ENCODE results near the gene OR2J2.
"Not testable (repeated sequence)": the region's sequence is repeated elsewhere in the genome, so short reads cannot be mapped to it uniquely, and the experiment has no call there.

Gene OR2J2

DNA sequence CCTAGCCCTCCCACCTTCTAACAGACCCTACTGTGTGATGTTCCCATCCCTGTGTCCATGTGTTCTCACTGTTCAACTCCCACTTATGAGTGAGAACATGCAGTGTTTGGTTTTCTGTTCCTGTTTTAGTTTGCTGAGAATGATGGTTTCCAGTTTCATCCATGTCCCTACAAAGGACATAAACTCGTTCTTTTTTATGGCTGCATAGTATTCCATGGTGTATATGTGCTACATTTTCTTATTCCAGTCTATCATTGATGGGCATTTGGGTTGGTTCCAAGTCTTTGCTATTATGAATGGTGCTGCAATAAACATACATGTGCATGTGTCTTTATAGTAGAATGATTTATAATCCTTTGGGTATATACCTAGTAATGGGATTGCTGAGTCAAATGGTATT lies 18.0 kb downstream of the OR2J2 start:
- not testable (repeated sequence) for H3K4me1 Mint-ChIP-seq, H3K4me3 Mint-ChIP-seq, H3K27ac Mint-ChIP-seq

DNA sequence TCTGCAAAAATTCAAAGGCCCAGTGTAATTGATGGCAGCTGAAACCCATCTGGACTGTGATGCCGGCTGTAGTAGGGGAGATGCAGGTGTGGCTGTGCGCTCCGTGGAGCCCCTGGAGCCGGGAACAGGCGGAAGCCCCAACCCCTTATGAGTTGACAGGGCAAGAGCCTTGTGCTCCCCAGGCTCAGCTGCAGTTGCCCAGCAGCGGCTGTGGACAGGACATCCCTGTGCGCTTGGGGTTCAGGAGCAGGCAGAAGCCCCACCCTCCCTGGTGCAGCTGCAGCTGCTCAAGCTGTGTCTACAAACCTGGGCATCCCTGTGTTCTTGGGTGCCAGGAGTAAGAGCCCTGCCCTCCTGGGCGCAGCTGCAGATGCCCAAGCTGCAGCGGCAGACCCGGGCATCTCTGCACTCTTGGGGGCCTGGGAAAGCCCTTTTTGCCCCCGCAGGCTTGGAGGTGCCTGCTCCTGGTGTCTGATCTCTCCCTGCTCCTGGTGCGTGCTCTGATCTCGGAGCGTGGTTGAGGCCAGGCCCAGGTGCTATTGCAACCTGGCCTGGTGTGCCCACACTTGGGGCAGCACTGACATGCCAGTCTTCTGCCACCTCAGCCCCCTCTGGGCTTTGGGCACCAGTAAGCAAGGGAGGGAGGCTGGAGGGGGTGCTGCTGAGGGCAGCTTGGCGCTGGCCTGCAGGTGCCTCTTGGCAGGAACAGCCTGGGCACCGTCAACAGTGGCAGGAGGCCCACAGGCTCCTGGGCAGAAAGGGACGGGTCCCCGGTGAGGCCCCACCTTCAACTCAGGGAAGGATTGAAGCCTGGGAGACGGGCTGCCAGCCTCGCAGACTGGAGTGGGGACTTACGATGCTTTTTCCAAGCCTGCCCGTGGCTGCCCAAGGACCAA lies 30.3 kb downstream of the OR2J2 start:
- Mint-ChIP-seq H3K27ac (no peak overlapping the region), H3K27me3 (peaks cover 9% of the 10 kb centered on the region), H3K9me3 (no peaks in the 10 kb centered on the region), H3K36me3 (ENCODE audit: low read depth) (no peaks in the 10 kb centered on the region), H3K4me1 (no peaks in the 10 kb centered on the region), H3K4me3 (no peak overlapping the region)
- ATAC-seq (no peak), DNase-seq (no peak)

More for the DNA sequence above, 18.0 kb downstream of the OR2J2 start:
- not testable (repeated sequence) for DNase-seq; ATAC-seq; H3K36me3 Mint-ChIP-seq (ENCODE audit: low read depth)
- H3K27me3 Mint-ChIP-seq: peaks cover 27% of the 10 kb centered on the region
- H3K9me3 Mint-ChIP-seq: peaks cover 19% of the 10 kb centered on the region

DNA sequence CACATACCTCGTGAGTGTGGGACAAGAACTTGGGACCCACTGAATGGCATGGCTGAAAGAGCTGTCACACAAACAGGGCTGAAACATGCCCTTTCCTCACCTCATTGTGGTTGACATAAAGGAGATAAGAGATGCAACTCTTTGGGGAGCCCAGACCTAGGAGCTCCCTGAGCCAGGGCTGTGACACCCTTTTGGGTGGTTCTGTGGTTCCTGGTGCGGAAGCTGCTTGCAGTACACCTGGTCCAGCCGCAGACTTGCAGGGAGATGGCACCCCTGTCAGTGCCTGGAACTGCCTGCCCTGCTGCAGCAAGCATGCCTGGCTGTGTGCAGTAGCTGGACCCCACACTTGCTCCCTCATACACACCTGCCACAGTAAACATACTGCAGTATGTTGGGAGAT lies 31.3 kb downstream of the OR2J2 start:
- DNase-seq: no peak
- no peaks in the 10 kb centered on the region for H3K36me3 Mint-ChIP-seq (ENCODE audit: low read depth)
- H3K27ac Mint-ChIP-seq: no peak overlapping the region
- no peak overlapping the region for H3K4me3 Mint-ChIP-seq
- H3K27me3 Mint-ChIP-seq: peaks cover 4% of the 10 kb centered on the region
- H3K9me3 Mint-ChIP-seq: no peaks in the 10 kb centered on the region
- H3K4me1 Mint-ChIP-seq: no peaks in the 10 kb centered on the region
- ATAC-seq: no peak

DNA sequence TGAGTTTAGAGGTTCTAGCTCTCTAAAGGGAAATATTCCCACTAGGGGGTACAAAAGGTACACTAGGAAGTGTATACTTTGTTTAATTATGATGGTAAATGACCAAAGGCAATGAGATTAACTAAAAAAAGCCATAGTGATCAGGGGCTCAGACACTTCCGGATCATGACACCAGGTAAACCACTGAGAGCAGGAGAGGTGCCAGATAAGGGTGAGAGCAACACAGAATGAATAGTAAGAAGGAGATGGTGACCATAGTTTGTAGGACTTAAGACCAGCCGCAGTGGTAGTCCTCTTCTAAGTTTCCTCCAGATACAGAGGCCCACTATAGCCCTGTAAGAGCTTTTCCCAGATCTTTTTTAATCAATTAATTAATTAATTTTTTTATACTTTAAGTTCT lies 40.8 kb downstream of the OR2J2 start:
- Mint-ChIP-seq H3K4me3 (no peak overlapping the region), H3K27me3 (peaks cover 20% of the 10 kb centered on the region), H3K9me3 (no peaks in the 10 kb centered on the region), H3K27ac (no peak overlapping the region), H3K4me1 (no peaks in the 10 kb centered on the region), H3K36me3 (ENCODE audit: low read depth) (no peaks in the 10 kb centered on the region)
- DNase-seq: no peak
- ATAC-seq: no peak

DNA sequence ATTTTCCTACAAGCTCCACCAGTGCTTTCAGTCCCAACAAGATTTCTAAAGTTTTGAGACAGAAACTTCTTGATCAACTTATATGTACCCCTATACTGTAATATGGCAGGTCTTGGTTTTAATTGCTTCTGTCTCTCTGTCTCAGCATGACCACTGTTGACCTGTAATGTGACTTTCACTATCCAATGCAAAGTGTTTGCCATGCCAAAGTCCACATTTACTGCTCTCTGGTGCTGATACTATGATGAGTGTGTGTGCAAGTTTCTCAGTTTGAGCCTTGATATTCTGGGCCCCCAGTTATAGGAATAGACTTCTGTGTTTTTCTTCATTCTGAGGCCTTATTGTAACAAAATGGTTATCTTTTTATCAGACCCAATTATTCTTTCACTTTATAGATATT lies 45.8 kb downstream of the OR2J2 start:
- Mint-ChIP-seq H3K4me1 (no peaks in the 10 kb centered on the region), H3K27ac (no peak overlapping the region), H3K4me3 (no peak overlapping the region), H3K36me3 (ENCODE audit: low read depth) (no peaks in the 10 kb centered on the region), H3K27me3 (peaks cover 27% of the 10 kb centered on the region), H3K9me3 (no peaks in the 10 kb centered on the region)
- DNase-seq: no peak
- no peak for ATAC-seq

DNA sequence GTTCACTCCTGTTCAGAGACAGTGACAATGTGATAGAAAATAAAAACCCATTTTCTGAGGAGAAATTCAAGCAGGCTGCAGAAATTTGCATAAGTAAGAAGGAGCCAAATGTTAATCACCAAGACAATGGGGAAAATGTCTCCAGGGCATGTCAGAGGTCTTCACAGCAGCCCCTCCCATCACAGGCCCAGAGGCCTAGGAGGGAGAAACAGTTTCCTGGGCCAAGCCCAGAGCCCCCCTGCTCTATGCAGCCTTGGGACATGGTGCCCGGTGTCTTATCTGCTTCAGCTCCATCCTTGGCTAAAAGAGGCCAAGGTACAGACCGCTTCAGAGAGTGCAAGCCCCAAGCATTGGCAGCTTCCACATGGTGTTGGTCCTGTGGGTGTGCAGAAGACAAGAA lies 46.5 kb downstream of the OR2J2 start:
- not testable (repeated sequence) for H3K9me3 Mint-ChIP-seq; H3K4me3 Mint-ChIP-seq; ATAC-seq; DNase-seq; H3K4me1 Mint-ChIP-seq; H3K27ac Mint-ChIP-seq; H3K36me3 Mint-ChIP-seq (ENCODE audit: low read depth)
- peaks cover 29% of the 10 kb centered on the region for H3K27me3 Mint-ChIP-seq

DNA sequence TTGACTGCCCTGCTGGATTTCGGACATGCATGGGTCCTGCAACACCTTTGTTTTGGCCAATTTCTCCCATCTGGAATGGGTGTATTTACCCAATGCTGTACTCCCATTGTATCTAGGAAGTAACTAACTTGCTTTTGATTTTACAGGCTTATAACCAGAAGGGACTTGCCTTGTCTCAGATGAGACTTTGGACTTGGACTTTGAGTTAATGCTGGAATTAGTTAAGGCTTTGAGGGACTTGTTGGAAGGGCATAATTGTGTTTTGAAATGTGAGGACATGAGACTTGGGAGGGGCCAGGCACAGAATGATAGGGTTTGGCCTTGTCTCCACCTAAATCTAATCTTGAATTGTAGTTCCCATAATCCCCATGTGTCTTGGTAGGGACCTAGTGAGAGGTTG lies 47.3 kb downstream of the OR2J2 start:
- not testable (repeated sequence) for H3K4me3 Mint-ChIP-seq; H3K36me3 Mint-ChIP-seq (ENCODE audit: low read depth); H3K4me1 Mint-ChIP-seq; H3K9me3 Mint-ChIP-seq; H3K27ac Mint-ChIP-seq; DNase-seq; ATAC-seq
- peaks cover 27% of the 10 kb centered on the region for H3K27me3 Mint-ChIP-seq

Measured in activated naive CD8-positive, alpha-beta T cell treated with anti-CD3 and anti-CD28 coated beads, Interleukin-2, amount 50 U/mL, for 24 hours (primary cell).